HG02610 (cell line): ENCODE measurements around the gene HIRIP3.
A peak's percentile ranks its signal among the peaks of the same experiment; 100 is the strongest.
"Not testable (repeated sequence)": the region's sequence is repeated elsewhere in the genome, so short reads cannot be mapped to it uniquely, and the experiment has no call there.

Experiments used
- ATAC-seq: cut with Tn5 transposase; IDR thresholded peaks from one replicate; pipeline ENCODE4 v1.9.1; 2021; ENCODE audit warnings: mild to moderate bottlenecking, moderate library complexity; ENCODE audit not compliant: unreplicated experiment

The HIRIP3 gene

GRCh38 chr16:29995324-29995910 is at the start of gene HIRIP3:
TSS of gene HIRIP3 (minus strand) at chr16:29995617. CDS start at chr16:29995605, 12 bp downstream.
- ATAC-seq: peak; percentile 41

- no peak for ATAC-seq
Observed at GRCh38 chr16:30041841-30042240, 46.4 kb upstream of the HIRIP3 start.

- ATAC-seq: not testable (repeated sequence)
Observed at GRCh38 chr16:30040690-30041089, 45.3 kb upstream of the HIRIP3 start.

GRCh38 chr16:30040221-30040620 is 44.8 kb upstream of the HIRIP3 start:
- ATAC-seq: no peak

GRCh38 chr16:30033270-30033669 is 37.9 kb upstream of the HIRIP3 start:
- no peak for ATAC-seq

- ATAC-seq: no peak
Observed at GRCh38 chr16:30032083-30032819, 36.8 kb upstream of the HIRIP3 start.

- no peak for ATAC-seq
Observed at GRCh38 chr16:30031477-30031918, 36.1 kb upstream of the HIRIP3 start.

GRCh38 chr16:30030841-30031413 is 35.5 kb upstream of the HIRIP3 start, which contains the start of gene TLCD3B:
TSS of gene TLCD3B (minus strand) at chr16:30031271. CDS start at chr16:30030527, 744 bp downstream.
- no peak for ATAC-seq

GRCh38 chr16:30030011-30030685 is 34.7 kb upstream of the HIRIP3 start:
- no peak for ATAC-seq

GRCh38 chr16:30028438-30029076 is 33.1 kb upstream of the HIRIP3 start:
- no peak for ATAC-seq

- no peak for ATAC-seq
Observed at GRCh38 chr16:30027588-30028437, 32.4 kb upstream of the HIRIP3 start.

GRCh38 chr16:30026449-30026848 is 31.0 kb upstream of the HIRIP3 start:
- ATAC-seq: no peak

- ATAC-seq: no peak
Observed at GRCh38 chr16:30025574-30025973, 30.2 kb upstream of the HIRIP3 start.

- no peak for ATAC-seq
Observed at GRCh38 chr16:30025156-30025555, 29.7 kb upstream of the HIRIP3 start.

GRCh38 chr16:30024451-30024850 is 29.0 kb upstream of the HIRIP3 start:
- no peak for ATAC-seq

- ATAC-seq: no peak
Observed at GRCh38 chr16:30023586-30023985, 28.2 kb upstream of the HIRIP3 start.

- ATAC-seq: no peak
Observed at GRCh38 chr16:30022887-30023286, 27.5 kb upstream of the HIRIP3 start, which contains the start of gene C16orf92. TSS of gene C16orf92 (plus strand) at chr16:30023198. CDS start at chr16:30023341, 143 bp downstream.

GRCh38 chr16:30018731-30019158 is 23.3 kb upstream of the HIRIP3 start:
- ATAC-seq: no peak

- ATAC-seq: not testable (repeated sequence)
Observed at GRCh38 chr16:30017937-30018336, 22.5 kb upstream of the HIRIP3 start.

GRCh38 chr16:30017277-30017656 is 21.9 kb upstream of the HIRIP3 start:
- no peak for ATAC-seq
